ENCODE measurements around the gene CAMTA2.
"Not testable (repeated sequence)": the region's sequence is repeated elsewhere in the genome, so short reads cannot be mapped to it uniquely, and the experiment has no call there.

Gene CAMTA2

GRCh38 chr17:4934173-4934979 is 53.1 kb downstream of the CAMTA2 start:
- DNase-seq (ENCODE audit: low read depth in 3 of 3): no peak

GRCh38 chr17:4933646-4934045 is 53.8 kb downstream of the CAMTA2 start:
- no peak for DNase-seq (ENCODE audit: low read depth in 3 of 3)

GRCh38 chr17:4932756-4933155 is 54.7 kb downstream of the CAMTA2 start:
- DNase-seq (ENCODE audit: low read depth in 3 of 3): no peak

GRCh38 chr17:4931963-4932362 is 55.5 kb downstream of the CAMTA2 start, which contains the start of gene GP1BA:
TSS of gene GP1BA (plus strand) at chr17:4932277. CDS start at chr17:4932605, 328 bp downstream.
- no peak for DNase-seq (ENCODE audit: low read depth in 3 of 3)

GRCh38 chr17:4928881-4929280 is 58.6 kb downstream of the CAMTA2 start:
- DNase-seq (ENCODE audit: low read depth in 3 of 3): no peak

- not testable (repeated sequence) for DNase-seq (ENCODE audit: low read depth in 3 of 3)
Observed at GRCh38 chr17:4926577-4927335, 60.7 kb downstream of the CAMTA2 start.

GRCh38 chr17:4921320-4921719 is 66.2 kb downstream of the CAMTA2 start:
- DNase-seq (ENCODE audit: low read depth in 3 of 3): no peak

GRCh38 chr17:4920351-4921048 is 67.0 kb downstream of the CAMTA2 start:
- DNase-seq (ENCODE audit: low read depth in 3 of 3): no peak

GRCh38 chr17:4919511-4920047 is 67.9 kb downstream of the CAMTA2 start:
- DNase-seq (ENCODE audit: low read depth in 3 of 3): no peak

Measured in stimulated activated CD4-positive, alpha-beta T cell treated with anti-CD3 and anti-CD28 coated beads, TNF-alpha, amount 100 ng/mL, for 4 hours (primary cell).